IPS-NIHi11 (cell line): Measurements from ENCODE around the gene EPHA6.

Experiments used
- DNase-seq: peaks from one replicate; pipeline ENCODE4 v3.0.0; 2012; ENCODE audit warnings: mixed read lengths, low spot score

Gene EPHA6

DNA sequence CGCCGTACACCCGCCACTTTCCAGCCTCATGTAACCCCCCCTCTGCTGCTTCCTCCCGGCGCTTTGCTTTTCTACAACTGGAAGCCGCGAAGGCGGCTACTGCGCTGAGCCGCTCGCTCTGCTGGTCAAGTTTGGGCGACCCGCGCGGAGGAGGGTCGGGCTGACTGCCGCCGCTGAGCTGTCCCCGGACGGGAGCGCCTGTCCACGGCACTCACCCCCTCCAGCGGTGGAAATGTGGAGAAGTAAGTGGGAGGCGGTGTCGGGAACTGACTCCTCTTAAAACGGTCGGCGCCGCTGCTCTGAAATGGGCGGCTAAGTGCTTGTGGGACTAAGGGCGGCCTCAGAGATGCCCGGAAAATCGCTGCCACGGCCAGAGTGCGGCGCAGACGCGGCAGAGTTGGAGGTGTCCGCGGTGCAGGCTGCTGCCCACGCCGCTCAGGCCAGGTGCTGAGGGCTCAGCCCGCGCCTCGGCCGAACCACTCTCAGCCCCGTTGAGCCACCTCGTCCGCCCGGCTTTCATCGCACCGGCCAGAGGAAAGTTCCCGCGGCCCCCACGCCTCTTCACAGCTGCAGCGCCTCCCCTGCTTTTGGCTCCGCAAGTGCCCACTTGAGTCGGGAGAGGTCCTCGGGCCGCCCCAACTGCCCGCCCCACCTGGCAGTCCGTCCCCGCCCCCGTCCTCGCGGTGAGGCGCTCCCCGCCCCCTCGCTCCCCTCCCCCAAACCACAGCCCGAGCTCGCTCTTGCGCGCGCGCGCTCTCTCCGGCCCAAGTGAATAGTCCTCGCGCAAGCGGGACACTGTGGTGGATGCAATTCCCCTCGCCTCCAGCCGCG lies at the start of gene EPHA6:
EPHA6 (plus strand) TSS at position 775 of the 831 bp plus-strand sequence.
- DNase-seq = peak; percentile 64

DNA sequence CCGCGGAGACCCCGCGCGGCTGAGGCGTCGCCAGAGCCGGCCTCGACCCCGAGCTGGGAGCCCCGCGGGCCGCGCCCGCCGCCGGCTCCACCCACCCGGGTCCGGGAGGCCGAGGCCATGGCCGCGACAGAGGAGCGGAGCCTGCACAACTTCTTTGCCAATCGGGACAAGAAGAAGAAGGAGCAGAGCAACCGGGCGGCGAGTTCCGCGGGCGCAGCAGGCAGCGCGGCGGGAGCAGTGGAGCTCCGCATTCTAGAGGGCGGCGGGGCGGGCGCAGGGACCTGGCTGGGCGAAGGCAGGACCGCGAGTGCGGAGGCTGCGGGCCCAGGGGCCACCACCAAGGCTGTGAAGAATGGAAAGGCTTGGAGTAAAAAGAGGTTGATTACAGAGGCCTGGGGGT lies 37.6 kb upstream of the EPHA6 start:
- no peak for DNase-seq

DNA sequence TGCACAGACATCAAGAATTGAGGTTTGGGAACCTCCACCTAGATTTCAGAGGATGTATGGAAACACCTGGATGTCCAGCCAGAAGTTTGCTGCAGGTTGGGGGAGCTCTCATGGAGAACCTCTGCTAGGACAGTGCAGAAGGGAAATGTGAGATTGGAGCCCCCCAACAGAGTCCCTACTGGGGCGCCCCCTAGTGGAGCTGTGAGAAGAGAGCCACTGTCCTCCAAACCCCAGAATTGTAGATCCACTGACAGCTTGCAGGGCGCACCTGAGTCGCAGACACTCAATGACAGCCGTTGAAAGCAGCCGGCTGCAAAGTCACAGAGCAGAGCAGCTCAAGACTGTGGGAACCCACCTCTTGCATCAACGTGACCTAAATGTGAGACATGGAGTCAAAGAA lies 34.6 kb upstream of the EPHA6 start:
- DNase-seq = no peak

DNA sequence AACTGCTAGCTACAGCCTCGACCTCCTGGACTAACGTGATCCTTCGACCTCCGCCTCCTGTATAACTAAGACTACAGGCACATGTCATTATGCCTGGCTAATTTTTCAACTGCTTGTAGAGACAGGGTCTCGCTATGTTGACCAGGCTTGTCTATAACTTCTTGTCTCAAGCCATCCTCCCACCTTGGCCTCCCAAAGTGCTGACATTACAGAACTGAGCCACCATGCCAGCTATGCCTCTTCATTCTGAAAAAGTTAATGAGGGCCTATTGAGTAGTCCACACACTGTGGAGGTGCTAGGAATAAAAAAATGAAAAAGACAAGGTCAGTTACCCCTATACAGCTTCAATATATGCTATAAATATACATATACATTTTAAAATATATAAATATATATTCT lies 18.3 kb upstream of the EPHA6 start:
- DNase-seq = no peak

DNA sequence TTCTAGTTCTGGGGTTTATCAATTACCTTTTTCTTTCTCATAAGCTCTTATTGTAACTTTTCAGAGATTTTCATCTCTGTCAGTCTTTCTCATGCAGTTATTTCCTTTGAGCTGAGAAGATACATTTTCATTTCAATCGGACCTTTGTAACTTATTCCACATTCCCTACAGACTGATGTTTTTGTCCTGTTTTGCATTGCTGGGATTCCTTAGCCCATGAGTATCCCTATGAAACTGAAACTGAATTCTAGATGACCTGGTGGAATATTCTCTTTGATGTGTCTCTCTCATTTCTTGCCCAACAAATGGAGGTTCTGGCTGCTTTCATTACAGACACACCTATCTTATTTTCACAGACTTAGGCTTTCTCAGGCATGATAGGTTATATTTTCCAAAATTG lies 10.5 kb upstream of the EPHA6 start:
- no peak for DNase-seq

DNA sequence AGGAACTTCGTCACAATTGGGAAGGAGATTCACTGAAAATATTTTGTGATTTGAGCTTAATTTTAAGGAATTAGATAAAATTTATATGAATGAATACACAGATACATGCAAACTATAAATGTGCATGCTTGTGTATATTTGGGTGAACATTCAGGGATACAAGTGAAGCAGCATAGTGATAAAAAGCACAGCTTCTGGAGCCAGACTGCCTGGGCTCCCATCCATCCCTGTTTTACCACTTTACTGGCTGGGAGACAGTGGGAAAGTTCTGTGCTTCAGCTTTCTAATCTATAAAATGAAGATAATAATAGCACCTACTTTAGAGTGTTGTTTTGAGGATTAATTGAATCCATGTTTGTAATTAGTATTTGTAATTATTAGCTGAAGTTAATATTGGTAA lies 8.1 kb upstream of the EPHA6 start:
- DNase-seq = no peak

DNA sequence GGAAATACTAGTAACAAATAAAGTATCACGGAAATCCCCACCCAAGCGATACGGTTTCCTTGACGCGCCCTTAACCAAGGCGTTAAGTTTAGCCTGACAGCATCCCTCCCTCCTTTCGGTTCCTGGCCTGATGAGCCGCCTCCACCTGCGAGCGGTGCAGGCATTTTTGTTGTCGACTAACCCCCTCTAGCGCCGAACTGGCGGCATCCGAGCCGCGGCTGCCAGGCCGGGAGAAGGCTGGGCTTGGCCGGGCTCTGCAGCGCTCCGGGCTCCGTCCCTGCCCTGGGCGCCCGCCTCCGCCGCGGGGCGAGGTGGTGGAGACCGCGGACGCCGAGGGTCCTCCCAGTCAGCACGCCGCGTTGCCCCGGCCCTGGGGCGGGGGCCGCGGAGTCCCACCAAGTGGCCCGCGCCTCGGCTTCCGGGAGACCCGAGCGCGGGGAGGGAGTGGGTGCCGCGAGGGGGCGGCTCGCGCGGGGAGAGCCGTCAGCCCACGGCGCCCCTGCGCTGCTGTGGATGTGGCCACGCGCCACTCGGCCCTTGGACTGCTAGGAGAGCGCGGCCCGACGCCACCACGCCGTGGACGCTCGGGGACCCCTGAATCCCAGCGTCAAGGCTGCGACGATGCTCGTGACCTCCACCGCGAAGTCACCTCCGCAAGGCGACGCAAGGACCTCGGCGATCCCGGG lies 1.1 kb upstream of the EPHA6 start:
- peak; percentile 87 for DNase-seq

DNA sequence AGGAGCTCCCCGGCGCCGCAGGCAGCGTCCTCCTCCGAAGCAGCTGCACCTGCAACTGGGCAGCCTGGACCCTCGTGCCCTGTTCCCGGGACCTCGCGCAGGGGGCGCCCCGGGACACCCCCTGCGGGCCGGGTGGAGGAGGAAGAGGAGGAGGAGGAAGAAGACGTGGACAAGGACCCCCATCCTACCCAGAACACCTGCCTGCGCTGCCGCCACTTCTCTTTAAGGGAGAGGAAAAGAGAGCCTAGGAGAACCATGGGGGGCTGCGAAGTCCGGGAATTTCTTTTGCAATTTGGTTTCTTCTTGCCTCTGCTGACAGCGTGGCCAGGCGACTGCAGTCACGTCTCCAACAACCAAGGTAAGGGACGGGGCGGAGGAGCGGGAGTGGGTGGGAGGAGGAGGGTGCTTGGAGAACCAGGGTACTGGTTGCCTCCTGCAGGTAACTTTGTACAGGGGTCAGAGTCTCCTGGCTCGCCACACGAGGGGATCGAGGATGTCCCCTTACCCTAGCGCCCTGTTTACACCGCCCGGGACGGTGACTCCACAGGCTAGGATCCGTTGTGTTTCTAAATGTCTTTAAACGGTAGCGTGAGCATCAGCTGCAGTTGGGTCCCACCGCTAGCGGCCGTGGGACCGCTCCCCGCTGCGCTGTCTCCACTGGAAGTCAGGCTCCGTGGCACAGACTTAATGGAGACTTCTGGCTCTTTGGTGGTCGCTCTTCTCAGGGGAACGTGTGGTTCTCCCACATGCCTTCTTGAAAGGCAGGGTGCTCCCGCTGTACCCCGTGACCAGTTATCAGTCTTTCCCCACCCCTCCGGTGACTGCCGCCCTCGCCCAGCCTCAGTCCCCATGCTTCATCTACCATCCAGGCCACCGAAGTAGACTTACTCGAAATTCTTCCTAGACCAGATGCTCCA lies 515 bp downstream of the EPHA6 start:
- peak; percentile 11 for DNase-seq

DNA sequence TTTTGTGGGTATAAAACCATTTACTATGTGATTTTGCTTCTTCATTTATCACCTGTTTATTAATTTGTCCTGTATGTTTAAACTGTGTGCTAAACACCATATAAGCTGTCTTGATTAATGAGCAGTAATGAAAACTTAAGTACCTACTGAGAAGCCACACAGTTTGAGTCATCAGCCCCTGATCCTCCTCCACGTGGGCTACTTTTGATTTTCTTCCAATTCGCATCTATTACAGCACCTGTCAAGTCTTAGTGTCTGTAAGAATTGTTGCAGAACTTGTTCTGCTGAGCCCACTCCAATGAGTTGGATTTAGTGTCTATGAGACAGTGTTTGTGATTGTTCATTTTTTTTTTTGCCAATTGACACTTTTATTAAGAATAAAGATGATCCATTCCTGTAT lies 16.8 kb downstream of the EPHA6 start:
- no peak for DNase-seq

DNA sequence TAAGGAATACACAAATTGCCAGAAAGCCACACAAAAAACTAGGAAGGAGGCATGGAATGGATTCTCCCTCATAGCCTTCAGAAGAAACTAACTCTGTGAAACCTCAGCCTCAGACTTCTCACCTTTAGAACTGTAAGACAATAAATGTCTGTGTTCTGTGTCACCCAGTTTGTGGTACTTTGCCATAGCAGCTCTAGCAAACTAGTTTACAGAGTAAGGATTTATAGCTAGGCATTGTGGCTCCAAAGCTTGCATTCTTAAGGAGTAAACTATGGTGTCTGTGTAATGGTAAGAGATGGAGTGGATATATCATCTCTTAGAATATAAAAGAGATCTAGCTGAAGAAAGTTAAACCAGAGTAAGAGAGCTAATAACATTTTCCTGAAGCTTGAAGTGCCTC lies 18.9 kb downstream of the EPHA6 start:
- DNase-seq = no peak

DNA sequence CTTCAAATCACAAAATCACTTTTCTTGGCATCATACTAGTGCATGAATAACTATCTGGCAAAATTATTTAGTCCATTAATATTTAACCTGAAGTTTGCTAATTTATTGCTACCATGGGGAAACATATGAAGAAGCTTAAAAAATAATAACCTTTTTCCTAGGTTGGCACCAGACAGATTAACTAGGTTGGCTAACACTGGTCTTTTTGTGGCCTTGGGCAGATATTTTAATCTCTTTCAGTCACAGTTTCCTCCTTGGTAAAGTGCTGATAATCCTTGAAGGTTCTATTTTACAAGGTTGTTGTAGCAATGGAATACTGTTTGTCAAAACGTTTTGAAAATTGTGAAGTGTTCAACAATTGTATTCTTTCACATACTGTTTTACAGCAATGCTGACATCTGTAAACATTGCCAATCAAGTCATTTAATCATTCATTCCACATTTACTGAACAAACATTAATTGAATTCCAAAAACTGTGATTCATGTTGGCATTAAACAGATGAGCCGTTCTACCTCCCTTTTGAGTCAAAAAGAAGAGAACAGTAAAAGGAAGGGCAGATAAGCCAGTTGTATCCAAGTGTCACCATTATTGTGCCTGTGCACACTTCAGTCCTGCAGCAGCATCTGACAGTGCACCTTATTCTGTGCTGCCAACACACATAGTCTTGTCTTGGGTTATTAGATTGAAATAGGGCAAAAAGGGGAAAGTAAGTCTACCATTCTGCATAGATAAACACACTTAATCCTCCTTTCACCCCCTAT lies 21.9 kb downstream of the EPHA6 start:
- DNase-seq = no peak

DNA sequence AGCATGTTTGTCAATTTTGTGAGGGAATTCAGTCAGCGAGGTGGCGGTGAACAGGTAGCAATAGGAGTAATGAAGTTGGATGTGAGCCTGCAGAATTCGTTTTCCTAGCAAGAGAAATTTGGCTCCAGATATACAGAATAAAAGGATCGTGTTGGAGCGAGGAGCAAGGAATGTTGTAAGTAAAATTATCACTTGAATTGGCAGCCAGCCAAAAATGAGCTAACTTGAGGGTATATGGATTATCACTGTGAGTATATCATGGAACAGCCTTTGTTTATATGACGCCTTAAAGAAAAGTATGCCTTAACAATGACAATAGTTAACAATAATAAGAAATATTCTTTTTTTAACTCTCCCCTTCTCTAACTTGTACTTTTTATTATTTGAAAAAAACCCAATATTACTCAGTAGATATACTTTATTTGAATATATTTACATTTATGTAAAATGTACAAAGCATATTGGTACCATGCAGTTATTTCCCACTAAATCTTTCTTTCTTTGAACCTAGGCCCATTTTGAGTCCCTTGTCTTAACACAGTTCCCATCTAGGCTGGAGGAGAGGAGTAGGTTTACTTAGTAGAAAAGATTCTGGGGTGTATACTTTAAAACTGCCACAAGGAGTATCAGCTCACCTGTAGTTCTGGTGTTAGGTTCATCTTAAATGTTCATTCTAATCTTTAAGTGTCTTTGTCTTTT lies 29.3 kb downstream of the EPHA6 start:
- DNase-seq = no peak

DNA sequence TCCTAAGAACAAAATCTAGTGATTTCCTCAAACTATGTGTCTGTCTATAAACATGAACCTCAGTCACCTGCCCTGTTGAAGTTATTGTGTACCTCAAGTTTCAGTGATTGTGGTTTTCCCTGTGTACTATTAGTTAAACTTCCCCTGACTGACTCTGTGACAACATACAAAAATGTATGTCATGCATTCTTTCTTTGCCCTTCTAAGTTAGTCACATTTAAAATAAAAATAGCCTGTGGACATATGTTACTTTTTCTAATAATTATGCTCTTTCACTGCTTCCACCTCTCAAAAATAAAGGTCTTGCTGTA lies 29.8 kb downstream of the EPHA6 start:
- DNase-seq = no peak

DNA sequence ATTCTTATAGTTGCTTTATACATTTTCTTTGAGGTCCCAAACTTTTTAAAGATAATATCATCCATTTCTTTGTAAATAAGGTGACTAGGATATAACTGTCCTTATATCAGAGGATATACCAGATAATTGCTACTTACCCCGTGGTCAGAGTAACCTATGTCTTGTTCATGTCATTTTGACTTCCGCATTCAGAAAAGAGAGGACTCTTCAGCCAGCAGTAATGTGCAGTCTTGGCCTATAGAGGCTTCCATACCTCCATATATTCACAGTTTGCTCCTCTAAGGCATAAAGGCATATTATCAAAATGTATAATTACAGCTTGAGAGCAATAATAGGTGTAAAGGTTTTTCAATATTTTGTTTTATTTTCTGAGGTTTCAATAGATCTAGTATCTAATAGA lies 38.5 kb downstream of the EPHA6 start:
- no peak for DNase-seq

DNA sequence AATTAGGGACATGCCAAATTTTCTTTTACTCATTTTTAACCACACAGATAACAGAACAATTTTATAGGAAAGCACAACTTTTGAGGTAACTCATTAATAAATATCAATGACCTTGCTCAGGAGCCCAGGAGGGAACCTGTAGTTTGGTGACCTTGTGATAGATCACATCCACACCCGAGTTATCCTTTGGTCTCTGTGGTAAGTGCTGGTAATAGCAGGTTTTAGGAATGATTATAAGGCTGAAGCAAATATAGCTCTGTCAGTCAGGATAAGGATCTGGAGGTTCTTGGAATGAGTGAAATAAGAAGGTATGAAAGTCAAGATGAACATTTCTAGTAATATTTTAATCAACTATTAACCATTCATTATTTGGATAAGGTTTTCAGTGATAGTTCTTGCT lies 46.5 kb downstream of the EPHA6 start:
- no peak for DNase-seq

DNA sequence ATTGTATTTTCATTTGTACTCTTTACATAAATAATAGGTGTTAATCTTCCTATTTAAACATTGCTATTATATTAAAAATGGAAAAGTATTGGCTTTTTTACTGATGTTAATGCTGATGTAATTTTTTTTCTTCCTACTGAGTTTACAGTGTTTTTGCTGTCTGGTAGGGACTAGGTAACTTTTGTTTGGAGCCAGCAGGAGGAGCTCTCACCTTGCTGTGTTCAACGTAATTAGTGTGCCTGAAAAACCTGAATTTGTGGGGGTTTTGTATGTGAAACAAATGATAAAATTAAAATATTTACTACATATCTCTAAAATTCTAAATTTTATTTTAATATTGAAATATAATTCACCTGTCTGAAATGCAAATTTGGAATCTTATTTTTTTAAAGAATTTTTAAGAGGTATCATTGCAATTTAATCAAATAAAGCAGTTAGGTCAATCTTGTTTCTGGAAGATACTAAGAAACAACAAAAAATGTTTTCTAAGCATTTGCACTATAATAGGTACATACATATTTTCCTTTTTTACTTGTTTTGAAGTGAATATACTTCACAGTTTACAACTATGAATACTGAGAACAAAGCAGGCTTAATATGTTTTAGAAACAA lies 48.8 kb downstream of the EPHA6 start:
- DNase-seq = peak; percentile 23

DNA sequence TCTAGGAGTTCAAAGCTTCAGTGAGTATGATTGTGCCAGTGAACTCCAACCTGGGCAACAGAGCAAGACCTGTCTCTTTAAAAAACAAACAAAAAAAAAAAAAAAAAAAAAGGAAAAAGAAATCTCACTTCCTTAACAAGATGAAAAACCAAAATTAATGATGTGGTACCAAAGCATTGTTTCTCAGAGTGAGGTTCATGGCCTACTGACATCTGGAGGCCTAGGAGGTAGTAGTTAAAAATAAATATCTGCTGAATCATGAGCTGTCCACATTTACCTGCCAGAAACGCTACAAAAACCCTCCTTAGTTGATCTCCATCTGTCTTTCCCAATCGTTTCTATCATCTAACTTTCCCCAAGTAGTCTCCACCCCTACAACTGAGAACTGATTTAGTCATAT lies 51.2 kb downstream of the EPHA6 start:
- no peak for DNase-seq

DNA sequence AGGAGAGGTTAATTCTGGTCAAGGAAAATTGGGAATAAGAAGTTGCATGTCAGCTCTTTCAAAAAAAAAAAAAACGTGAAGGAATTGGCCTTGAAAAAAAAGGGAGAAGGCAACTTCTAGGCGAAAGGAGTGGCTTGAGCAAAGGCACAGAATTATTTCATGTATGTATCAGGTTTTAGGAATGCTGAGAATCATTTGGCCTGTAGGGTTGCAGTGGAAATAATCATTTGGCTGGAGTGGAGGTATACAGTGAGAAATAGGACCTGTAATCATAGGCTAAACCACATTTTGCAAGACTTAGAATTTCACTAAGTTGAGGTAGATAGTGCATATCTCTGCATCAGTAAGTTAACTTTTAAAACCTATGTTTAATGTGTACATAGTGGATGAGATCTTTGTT lies 54.9 kb downstream of the EPHA6 start:
- no peak for DNase-seq

DNA sequence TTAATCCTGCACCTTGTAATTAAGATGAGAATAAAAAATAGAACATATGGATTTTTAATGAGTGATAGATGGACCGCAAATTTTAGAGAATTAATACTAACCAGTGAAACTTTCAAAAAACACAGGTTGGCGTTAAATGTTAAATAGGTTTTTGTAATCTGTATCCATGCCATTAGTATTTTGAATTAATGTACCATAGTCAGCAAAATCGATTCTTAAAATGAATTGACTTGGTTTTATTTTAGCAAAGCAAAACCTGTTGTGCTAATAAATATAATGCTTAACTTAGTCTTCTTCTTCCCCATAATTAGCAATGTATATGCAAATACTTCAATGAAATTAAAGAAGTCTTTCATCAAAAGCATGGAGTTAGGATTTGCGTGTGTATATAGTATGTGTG lies 63.1 kb downstream of the EPHA6 start:
- no peak for DNase-seq

DNA sequence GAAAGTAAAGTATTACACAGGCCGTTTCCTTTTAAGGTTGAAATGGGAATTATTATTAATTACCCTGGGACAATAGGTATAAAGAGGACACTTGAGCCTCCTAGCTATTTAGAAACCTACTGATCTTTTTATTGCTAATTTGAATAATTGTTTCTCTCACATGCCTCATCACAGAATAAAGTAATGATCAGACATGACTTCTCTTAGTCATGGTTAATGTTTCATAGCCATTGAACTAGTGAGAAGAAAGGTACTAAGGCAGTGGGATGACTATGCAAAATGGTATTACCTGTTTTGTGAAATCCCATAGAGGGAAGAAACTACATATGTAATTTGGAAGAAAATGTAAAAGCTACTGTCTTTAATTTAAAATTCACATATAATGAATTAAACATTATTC lies 85.6 kb downstream of the EPHA6 start:
- DNase-seq = no peak

DNA sequence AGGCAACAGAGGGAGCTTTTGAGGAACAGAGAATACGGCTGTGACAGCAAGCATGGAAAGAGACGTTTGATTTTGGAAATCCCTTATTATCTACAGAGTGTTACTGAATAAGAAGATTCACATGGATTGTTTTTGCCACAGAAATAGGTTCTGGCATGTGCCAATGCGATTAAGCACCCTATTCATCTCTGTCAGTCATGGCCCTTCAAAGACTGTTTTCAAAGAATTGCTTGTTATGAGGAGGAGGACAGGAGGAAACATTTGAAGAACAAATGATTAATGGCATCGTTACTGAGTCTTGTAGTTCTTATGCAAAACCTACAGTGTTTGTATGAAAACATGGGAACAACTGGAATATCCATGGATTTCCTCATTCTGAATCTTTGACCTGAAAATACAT lies 86.2 kb downstream of the EPHA6 start:
- no peak for DNase-seq
